ENCODE measurements around the gene NKIRAS1. TPM values are rescaled to one million over a fixed set of nuclear protein-coding genes. Genes with fewer than 3 reads are reported as not detected.

Gene NKIRAS1
- total and polyA plus RNA-seq, 2 of the 8 experiments (the other 6 are each of a cell fraction or from before 2014, with no cell fraction given), result 3.4 to 7.0 TPM

GRCh38 chr3:23911397-23911796 is 5.4 kb downstream of the NKIRAS1 start:
- Histone ChIP-seq H3K23ac (ENCODE audit: insufficient read length) (no peak overlapping the region), H4K91ac (replicated peaks; ENCODE audit: insufficient read length, low read length) (no peak overlapping the region), H3K79me1 (ENCODE audit: low read depth, low read length) (no peaks in the 10 kb centered on the region), H3K14ac (ENCODE audit: insufficient read length) (no peak overlapping the region), H3K9ac (replicated peaks in 1 of 4; ENCODE audit: extremely low read depth in 1 of 4, low read depth in 3 of 4, low read length in 3 of 4) (no peak overlapping the region), H3K4me3 (ENCODE audit: extremely low read depth in 1 of 4, insufficient read depth in 2 of 4, low read depth in 3 of 4, low read length in 4 of 4) (no peak overlapping the region), H4K5ac (ENCODE audit: insufficient read length, low read depth, low read length) (no peak overlapping the region), H3K23me2 (ENCODE audit: low read depth, low read length) (peaks cover 9% of the 10 kb centered on the region), H3K79me2 (ENCODE audit: control insufficient read depth in 1 of 2, insufficient read depth in 2 of 2, low read length in 2 of 2) (peaks cover 0 to 37% of the 10 kb centered on the region in 2 experiments; a peak in 3 of 4 replicates), H4K8ac (ENCODE audit: extremely low read depth, insufficient read depth, low read length) (no peak overlapping the region), H2AFZ (ENCODE audit: low read length) (no peak overlapping the region), H2BK5ac (ENCODE audit: low read depth, low read length) (no peak overlapping the region), H2BK15ac (ENCODE audit: low read length) (no peak overlapping the region), H3K27me3 (replicated peaks in 1 of 4; ENCODE audit: control insufficient read depth in 3 of 4, extremely low read depth in 1 of 4, insufficient read depth in 3 of 4, low read length in 3 of 4) (no peaks in the 10 kb centered on the region; a peak in 1 of 7 replicates), H3K4me2 (ENCODE audit: insufficient read depth in 1 of 2, low read depth in 2 of 2, low read length in 2 of 2) (no peak overlapping the region), H4K20me1 (replicated peaks in 1 of 2; ENCODE audit: control insufficient read depth in 1 of 2, insufficient read depth in 2 of 2, low read length in 2 of 2) (no peaks in the 10 kb centered on the region), H3K9me3 (ENCODE audit: insufficient read depth in 2 of 2, low read depth in 1 of 2, low read length in 1 of 2) (no peaks in the 10 kb centered on the region), H3K36me3 (ENCODE audit: control insufficient read depth in 2 of 4, insufficient read depth in 4 of 4, low read length in 3 of 4) (peaks cover 0 to 18% (median 7%) of the 10 kb centered on the region in 4 experiments; a peak in 4 of 8 replicates), H2AK5ac (ENCODE audit: low read depth, low read length) (no peak overlapping the region), H3K4me1 (replicated peaks in 1 of 4; ENCODE audit: control insufficient read depth in 3 of 4, insufficient read depth in 4 of 4, low read length in 3 of 4) (peaks cover 4 to 5% (median 5%) of the 10 kb centered on the region in 4 experiments; a peak in 5 of 7 replicates), H2BK120ac (replicated peaks; ENCODE audit: low read depth, low read length) (no peak overlapping the region), H3K18ac (ENCODE audit: extremely low read depth, low read length) (no peak overlapping the region), H2BK20ac (ENCODE audit: low read length) (no peak overlapping the region), H3K56ac (replicated peaks; ENCODE audit: insufficient read length, low read depth, low read length) (no peak overlapping the region), H3K4ac (replicated peaks; ENCODE audit: insufficient read length, low read depth, low read length) (no peak overlapping the region), H3K27ac (ENCODE audit: low read depth, low read length) (no peak overlapping the region), H2BK12ac (ENCODE audit: low read depth, low read length) (no peak overlapping the region)
- 72% methylated on average over 2 of the region's 2 CpGs; no CpG with 5 or more reads in 1 of the 2 experiments for WGBS, 2 experiments (ENCODE audit: extremely low coverage in 1 of 2, insufficient coverage in 1 of 2, insufficient read length in 1 of 2, insufficient replicate concordance in 2 of 2, low coverage in 1 of 2, low lambda C conversion rate in 2 of 2, missing lambda C conversion rate in 1 of 2)
- FAIRE-seq, result no peak
- DNase-seq (ENCODE audit: low read depth in 1 of 2, low spot score in 2 of 2), result no peak
- POLR2A ChIA-PET (ENCODE audit: partially characterized antibody), result interaction anchor here (1.0 to 1.5 kb wide), 2 partner anchors 17 to 19 kb away, joined by 3 read pairs; no protein-coding TSS in a partner anchor
- TF ChIP-seq CREB1 (IDR thresholded peaks at IDR 0.05), result no peak
- TF ChIP-seq BACH1 (IDR thresholded peaks at IDR 0.05; ENCODE audit: low read length), result no peak
- TF ChIP-seq ATF2 (IDR thresholded peaks at IDR 0.05; ENCODE audit: low read length), result no peak
- no peak for TF ChIP-seq TCF12 (IDR thresholded peaks at IDR 0.05; ENCODE audit: low read depth, low read length)
- TF ChIP-seq MAFK (IDR thresholded peaks at IDR 0.05; ENCODE audit: low read depth, low read length), result no peak
- TF ChIP-seq RNF2 (IDR thresholded peaks at IDR 0.05; ENCODE audit: borderline replicate concordance, low read depth, low read length, missing control alignments, poor library complexity, severe bottlenecking), result no peak
- no peak for TF ChIP-seq CTBP2 (IDR thresholded peaks at IDR 0.05; ENCODE audit: borderline replicate concordance, insufficient read depth, insufficient read length, low read length)
- no peak for TF ChIP-seq EGR1 (IDR thresholded peaks at IDR 0.05; ENCODE audit: borderline replicate concordance, low read depth, low read length)
- no peak for TF ChIP-seq SP4 (IDR thresholded peaks at IDR 0.05; ENCODE audit: low read length)
- no peak for TF ChIP-seq HDAC2 (IDR thresholded peaks at IDR 0.05; ENCODE audit: borderline replicate concordance in 1 of 2, low read depth in 2 of 2, low read length in 2 of 2)
- no peak for TF ChIP-seq SIN3A (conservative IDR thresholded peaks at IDR 0.05 in 1 of 2, IDR thresholded peaks at IDR 0.05 in 1 of 2; ENCODE audit: low read depth in 1 of 2, low read length in 2 of 2)
- no peak for TF ChIP-seq BCL11A (IDR thresholded peaks at IDR 0.05; ENCODE audit: low read depth in 2 of 2, low read length in 2 of 2)
- CTCF ChIA-PET (ENCODE audit: partially characterized antibody), result interaction anchor here (2.3 kb wide), 1 partner anchor 23 kb away, joined by 6 read pairs; no protein-coding TSS in a partner anchor

Data from H1 (cell line).